HG03469 (cell line): ENCODE measurements around the gene ATP8A2.
A peak's percentile ranks its signal among the peaks of the same experiment; 100 is the strongest.
"Not testable (repeated sequence)": the region's sequence is repeated elsewhere in the genome, so short reads cannot be mapped to it uniquely, and the experiment has no call there.

Experiments used
- ATAC-seq: cut with Tn5 transposase; IDR thresholded peaks from one replicate; pipeline ENCODE4 v1.9.1; 2021; ENCODE audit warnings: mild to moderate bottlenecking, moderate library complexity, moderate number of reproducible peaks; ENCODE audit not compliant: unreplicated experiment

ATP8A2 gene

DNA sequence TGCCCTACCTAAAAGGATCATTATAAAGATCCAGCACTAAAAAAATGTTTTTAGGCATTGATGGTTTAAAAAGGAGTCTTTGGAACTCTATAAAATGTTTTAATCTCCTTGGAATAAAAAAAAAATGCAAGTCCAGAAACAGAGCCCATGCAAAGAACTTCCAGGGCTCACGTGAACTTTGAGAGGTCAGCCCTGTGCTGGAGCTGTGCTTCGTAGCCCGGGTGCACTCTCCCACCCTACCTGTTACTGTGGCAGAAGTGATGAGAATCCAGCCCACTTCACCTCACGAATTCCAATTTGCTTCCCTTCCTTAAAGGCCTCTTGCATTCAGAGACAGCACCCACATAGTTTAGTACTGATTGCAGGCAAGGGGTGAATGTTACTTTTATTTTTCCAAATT lies 412.3 kb downstream of the ATP8A2 start:
- ATAC-seq: no peak

DNA sequence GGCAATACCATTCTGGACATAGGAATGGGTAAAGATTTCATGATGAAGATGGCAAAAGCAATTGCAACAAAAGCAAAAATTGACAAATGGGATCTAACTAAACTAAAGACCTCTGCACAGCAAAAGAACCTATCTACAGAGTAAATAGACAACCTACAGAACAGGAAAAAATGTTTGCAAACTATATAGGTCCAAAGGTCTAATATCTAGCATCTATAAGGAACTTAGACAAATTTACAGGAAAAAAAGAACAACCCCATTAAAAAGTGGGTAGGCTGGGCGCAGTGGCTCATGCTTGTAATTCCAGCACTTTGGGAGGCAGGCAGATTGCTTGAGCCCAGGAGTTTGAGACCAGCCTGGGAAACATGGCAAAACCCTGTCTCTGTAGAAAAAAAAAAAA lies 418.4 kb downstream of the ATP8A2 start:
- ATAC-seq: not testable (repeated sequence)

DNA sequence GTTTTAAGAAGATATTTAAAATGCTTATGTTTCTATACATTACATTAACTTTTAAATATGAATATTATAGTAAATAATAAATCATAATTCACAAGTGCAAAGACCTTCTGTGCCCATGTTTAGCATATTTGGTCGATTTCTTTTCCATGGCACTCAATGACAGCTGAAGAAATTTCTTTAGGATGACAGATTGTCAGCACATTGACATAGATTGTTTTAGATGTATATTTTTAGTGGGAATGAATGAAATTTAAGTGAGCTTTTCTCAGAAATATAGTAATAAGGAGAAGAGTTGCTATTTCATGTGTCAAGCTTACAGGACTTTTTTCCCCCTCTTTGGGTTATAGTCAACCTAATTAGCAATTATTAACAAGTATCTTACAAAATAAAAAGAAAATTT lies 423.5 kb downstream of the ATP8A2 start:
- no peak for ATAC-seq

DNA sequence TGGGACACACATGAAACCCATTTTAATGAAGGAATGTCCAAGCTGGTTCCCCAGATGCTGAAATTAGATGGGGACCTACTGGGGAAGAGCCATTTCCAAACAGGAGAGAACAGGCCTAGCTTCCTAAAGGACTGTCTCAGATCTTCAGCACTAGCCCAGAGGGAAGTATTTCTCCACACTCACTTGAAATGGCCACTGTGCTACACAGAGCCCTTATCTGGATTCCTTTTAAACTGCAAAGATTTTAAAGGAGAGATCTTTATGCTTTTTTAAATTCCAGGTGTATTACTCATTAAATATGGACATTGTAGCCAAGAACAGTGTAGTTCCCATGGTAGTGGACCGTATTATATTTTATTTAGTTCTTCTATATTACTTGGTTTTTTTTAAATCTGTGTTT lies 424.7 kb downstream of the ATP8A2 start:
- ATAC-seq: no peak

DNA sequence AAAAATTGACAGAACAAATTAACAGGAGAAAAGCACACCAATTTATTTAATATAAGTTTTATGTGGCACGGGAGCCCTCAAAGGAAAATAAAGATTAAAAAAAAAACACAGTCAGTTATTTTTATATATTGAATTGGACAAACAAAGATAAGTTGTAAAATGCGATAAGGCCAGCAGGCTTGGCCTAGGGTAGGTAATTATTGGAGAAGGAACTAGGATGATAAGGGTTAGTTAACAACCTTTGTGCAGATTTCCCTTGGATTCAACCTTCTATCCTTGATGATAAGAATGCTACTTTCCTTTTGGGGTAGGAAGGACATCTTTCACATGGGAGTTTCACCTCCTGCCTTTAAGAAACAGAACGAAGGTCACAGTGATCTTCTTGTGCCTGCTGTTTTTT lies 427.2 kb downstream of the ATP8A2 start:
- no peak for ATAC-seq

DNA sequence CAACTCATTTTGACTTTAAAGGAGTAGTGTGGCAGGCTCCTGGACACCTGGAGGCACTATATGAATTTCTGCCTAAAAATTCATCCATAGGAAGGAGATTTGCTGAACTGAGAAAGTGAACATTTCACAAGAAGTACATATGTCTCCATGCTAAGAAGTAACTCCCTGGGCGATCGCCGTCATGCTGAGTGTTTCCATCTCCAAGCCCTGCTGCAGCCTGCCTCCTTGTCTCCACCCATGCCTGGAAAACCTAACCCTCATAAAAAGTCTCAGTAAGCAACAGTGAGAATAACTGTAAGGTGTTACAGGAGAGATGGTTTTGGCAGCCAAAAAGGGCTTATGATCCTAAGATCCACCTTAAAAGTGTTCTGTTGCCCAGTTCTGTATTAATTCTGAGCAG lies 428.7 kb downstream of the ATP8A2 start:
- ATAC-seq: no peak

DNA sequence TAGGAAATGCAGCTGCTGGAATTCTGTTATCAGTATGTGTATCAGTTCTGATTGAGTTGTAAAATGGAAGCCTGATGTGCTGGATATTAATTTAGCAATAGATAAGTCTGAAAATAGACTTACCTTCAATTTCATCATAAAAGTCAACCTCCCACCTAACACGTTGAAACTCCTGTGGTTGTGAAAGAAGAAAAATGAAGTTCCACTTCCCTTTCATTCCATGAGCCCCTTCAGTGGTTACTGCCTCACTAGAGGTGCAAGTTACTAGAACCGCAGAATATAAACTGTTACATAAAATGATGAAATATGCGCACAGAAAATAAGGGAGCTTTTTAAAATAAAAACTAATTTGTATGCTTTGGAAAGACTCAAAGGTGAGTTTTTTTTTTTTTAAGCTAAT lies 430.8 kb downstream of the ATP8A2 start:
- no peak for ATAC-seq

DNA sequence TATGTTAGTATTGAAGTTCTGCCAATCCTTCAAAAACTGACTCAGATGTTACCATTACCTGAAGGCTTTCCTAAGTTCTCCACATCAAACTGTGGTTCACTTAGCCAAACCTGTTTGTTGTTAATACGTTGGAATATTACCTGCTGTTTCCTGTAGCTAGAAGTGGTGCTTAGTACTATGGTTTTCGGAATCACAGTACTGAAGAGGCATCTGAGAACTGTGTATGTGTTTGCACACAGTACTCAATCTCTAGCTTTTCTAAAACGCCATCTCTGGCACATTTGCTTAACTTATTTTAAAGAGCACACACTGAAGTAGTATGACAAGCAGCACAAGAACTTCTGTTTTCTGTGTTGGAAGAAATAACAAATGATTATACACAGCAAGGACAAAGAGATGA lies 431.9 kb downstream of the ATP8A2 start:
- ATAC-seq: no peak

DNA sequence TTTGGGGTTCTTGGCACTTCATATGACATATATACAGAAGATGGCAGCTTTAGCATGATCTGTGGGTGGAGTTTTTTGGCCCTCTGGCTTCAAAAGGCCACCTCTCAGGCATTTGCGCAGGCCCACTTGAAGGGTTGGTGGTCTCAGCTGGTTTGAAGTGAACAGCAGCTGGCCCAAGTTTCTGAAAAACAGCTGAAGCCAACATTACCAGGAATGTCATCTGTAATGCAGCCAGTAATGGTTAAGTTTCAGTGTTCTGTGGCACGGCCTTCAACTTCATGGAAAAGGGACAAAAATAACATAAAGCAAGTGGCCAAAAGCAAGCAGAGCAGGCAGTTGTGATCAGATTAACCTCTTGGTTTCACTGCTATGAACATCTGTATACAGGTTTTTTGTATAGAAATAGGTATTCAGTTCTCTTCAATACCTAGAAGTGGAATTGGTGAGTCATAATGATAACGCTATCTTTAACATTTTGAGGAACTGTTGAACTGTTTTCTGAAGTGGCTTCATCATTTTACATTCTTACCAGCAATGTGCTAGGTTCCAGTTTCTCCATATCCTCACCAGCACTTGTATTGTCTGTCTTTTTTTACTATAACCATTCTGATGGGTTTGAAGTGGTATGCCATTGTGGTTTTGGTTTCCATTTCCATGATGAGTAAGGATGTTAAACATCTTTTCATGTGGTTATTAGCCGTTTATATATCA lies 434.6 kb downstream of the ATP8A2 start:
- peak; percentile 52 for ATAC-seq

DNA sequence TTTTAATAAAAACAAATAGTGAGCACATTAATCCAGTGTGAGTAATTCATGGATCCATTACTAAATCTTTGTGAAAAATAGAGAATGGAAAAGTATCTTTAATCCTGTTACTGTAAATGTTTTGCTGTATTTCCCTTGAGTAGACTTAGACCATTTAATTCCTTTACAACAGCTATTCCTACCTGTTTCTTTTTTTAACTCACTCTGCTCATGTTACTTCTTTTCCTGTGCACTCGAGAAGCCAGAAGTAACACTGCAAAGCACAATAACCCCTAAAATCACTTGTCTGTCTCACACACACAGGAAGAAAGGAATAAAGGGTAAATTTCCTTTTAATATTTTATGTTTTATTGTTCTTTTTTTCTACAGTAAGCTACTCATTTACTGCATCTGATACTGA lies 435.8 kb downstream of the ATP8A2 start:
- no peak for ATAC-seq

DNA sequence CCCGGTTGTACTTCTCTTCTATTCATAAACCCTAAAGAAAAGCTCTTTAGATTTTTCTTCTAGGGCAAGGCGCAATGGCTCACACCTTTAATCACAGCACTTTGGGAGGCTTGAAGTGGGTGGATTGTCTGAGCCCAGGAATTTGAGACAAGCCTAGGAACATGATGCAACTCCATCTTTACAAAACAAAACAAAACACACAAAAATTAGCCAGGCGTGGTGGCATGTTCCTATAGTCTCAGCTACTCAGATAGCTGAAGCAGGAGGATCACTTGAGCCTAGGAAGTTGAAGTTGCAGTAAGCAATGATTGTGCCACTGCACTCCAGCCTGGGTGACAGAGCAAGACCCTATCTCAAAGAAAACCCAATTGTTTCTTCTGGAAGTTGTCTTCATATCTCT lies 439.7 kb downstream of the ATP8A2 start:
- no peak for ATAC-seq

DNA sequence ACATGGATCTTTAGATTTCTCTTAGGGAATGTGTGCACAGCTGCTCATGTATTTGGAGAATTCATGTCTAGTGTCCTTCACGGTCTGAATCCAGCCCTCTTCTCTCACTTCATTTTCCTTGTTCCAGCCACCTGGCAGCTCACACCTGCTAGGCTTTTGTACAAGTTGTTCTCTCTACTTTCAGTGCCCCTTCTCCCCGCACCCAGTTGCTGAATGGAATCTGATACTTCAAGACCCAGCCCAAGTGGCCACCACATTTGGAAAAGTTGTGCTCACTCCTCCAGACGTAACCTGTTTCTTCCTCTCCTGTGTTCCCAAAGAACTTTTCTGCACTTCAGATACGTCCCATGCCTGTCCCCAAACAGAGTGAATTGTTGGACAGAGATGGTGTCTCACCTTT lies 444.5 kb downstream of the ATP8A2 start:
- no peak for ATAC-seq

DNA sequence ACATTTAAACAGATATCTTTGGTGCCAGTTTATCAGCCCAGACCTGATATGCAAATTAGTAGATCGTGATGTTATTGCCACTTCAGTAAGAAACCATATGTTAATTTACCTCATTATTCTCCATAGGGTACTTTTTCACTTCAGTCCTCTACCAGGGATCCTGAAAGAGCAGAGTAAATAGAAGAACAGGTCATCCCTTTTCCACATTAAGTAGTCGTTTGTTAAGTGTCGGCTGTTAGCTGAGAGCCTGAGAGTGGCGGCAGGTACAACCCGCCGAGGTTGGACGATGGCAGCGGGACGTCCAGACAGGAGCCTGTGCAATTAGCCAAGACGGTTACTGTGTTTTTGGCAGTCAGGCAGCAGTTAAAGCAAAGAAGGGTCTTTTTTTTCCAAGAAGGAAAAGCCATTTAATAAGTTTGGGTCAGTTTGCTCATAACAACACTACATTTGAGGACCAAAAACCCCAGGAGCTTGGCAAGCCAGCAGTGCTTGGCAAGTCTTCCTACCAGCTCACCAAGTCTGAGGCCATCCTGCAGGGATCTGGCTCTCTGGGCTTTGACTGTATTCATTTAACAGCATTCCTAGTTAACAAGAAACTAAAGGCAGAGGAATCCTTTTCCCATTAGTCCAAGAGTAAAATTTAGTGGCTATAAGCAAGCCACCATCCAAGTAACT lies 448.2 kb downstream of the ATP8A2 start:
- no peak for ATAC-seq

DNA sequence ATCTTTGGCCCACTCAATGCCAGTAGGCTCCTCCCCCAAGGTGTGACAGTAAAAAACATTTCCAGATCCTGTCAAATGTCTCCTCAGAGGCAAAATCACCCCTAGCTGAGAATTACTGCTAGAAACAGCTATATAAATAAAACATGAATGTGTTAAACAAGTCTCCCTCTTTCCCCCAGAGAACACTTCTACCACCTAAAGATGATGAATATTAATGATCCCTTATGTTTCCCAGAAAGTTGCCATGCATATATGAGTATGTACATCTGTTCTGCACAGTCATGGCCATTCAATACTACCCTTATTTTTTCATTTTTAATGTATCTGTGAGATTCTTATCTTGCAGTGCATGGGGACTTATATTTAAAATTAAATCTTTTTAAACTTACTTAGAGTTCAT lies 450.0 kb downstream of the ATP8A2 start:
- ATAC-seq: no peak

DNA sequence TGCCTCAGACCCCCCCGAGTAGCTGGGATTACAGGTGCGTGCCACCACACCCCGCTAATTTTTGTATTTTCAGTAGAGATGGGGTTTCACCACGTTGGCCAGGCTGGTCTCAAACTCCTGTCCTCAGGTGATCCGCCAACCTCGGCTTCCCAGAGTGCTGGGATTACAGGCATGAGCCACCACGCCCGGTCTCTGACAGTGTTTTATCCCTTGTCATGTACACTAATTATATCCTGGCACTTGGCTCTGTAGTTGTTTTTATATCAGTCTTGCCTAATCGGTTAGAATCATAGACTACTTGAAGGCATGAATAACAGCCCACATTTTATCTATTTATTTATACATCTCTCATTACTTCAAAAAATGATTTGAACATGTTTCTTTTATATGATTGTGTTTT lies 455.4 kb downstream of the ATP8A2 start:
- ATAC-seq: not testable (repeated sequence)

DNA sequence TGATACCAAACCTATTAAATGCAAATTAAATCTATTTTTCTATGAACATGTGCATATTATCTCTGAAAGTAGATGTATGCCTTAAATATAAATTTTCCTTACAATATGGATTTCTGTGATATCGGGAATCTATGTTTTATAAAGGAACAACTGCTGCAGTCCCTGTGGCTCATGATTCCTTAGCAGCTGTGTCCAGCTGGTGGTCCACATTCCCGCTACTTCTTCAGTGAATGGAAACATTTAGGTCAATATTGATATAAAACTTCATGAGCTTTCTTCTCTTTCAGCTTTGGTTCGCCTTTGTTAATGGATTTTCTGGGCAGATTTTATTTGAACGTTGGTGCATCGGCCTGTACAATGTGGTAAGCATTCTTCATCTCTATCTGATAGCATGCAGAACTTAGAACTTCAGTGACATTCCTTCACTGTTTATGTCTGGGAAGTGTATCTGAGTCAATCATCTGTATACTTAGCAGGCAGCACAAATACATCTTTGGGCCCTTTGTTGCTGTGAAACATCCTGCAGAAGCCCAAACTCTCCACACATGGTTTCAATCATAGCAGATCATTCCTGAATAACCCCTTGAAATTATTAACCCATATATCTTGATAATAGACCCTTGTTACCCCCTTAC lies 456.2 kb downstream of the ATP8A2 start:
- no peak for ATAC-seq

DNA sequence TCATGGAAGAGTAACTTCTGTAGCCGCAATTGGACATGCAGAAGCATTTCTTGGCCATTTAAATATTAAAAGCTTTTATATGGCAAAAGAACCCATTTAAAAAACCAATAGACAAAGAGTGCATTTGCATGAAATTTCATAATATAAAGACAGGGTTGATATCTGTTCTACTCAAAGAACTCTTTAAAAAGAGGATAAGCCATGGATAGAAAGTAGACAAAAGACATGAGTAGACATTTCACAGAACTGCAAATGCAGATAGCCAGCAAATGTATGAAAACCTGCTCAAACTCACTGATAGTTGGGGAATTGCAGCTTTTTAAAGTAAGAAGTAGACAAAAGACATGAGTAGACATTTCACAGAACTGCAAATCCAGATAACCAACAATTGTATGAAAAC lies 462.0 kb downstream of the ATP8A2 start:
- no peak for ATAC-seq

DNA sequence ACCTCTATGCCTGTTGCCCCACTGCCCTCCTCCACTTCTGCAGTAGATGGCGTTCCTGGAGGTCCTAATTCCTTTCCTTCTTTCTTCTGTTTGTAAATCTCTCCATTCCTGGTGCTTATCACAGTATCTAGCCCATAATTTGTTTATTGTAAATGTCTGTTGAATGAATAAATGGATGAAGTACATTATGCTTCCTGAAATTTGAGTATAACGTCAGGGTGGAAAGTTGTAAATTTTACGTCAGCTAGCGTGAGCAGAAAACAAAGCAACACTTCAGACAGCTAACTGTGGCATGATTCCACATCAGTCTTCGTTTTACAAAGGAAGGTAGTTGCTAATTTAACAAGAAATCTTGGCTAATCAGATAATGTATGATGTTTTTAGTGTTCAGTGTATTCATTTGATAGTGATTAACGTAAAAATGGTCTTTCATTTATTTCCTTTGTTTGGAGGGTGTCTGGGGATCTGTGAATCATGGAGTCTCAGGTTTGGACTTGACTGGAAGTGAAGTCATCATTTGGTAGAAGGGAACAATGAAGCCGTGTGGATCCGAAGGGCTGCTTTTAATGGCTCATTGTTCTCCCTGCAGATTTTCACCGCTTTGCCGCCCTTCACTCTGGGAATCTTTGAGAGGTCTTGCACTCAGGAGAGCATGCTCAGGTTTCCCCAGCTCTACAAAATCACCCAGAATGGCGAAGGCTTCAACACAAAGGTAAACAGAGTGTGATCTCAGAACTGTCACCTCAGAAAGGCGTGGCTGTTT lies 465.0 kb downstream of the ATP8A2 start:
- ATAC-seq: no peak

DNA sequence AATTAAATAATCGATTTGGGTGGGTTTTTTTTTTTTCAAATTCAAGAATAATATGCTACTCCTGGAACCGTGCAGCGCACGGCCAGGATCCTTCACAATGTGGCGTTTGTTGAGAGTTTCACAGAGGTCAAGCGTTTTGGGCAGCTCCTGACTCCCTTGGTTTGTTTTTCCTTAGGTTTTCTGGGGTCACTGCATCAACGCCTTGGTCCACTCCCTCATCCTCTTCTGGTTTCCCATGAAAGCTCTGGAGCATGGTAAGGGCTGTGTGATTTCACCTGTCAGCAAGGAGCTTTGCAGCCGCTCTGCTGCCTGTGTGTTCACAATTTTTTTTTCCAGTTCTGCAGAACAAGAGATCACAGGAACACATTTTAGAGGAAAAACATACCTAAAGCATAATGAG lies 467.6 kb downstream of the ATP8A2 start:
- no peak for ATAC-seq

DNA sequence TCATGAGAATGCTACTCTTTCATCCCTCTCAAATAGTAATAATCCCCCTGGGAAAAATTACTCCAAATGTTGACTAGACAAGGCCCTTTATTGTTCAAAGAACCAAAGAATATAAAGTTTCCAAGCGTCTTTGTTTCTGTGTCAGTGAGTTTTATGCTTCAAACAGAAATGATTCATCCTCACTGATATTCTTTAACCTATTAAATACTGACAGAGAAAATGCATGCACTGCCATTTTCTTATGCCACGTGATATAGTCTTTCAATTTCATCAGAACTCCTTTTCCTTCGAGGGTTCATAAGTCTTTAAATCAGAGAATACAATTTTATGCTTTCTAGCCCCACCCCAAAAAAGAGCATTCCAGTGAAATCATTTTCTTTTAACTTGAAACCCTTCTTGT lies 468.5 kb downstream of the ATP8A2 start:
- ATAC-seq: no peak

DNA sequence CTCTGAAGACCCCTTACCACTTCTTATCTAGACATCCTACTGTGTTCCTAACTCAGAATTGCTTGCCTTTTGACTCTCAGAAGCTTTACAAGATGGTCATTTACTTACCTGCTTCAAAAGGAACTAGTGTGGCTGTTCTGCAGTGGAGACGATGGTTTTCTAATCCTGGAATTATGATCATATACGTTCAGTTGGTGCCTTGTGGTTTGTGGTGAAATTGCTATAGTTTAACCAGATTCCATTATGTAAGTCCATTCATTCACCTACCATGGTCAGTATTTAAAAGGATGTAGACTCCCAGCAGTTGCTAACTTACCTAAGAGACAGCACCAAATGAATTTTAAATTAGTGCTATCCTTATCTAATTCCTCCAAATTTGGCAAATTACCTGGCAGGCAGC lies 469.2 kb downstream of the ATP8A2 start:
- ATAC-seq: no peak

DNA sequence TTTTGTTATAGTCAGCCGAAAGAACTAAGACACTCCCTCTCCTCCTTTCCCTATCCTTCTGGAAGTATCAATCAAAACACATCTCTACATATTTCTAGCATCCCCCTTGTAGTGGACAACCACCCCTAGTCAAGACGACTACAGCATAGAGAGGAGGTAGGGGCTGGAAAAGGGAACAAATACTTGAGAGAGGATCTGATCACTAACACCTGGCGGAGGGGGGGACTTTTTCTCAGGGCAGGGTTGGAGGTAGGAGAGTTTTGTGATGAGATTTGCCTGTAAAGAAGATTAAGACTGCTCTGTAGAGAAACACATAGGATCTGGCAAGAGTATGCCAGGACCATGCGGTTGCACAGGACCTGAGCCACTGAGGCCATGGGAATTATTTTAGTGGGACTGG lies 471.9 kb downstream of the ATP8A2 start:
- ATAC-seq: no peak
